ENCODE measurements around the gene GALNT2.

Gene GALNT2

DNA sequence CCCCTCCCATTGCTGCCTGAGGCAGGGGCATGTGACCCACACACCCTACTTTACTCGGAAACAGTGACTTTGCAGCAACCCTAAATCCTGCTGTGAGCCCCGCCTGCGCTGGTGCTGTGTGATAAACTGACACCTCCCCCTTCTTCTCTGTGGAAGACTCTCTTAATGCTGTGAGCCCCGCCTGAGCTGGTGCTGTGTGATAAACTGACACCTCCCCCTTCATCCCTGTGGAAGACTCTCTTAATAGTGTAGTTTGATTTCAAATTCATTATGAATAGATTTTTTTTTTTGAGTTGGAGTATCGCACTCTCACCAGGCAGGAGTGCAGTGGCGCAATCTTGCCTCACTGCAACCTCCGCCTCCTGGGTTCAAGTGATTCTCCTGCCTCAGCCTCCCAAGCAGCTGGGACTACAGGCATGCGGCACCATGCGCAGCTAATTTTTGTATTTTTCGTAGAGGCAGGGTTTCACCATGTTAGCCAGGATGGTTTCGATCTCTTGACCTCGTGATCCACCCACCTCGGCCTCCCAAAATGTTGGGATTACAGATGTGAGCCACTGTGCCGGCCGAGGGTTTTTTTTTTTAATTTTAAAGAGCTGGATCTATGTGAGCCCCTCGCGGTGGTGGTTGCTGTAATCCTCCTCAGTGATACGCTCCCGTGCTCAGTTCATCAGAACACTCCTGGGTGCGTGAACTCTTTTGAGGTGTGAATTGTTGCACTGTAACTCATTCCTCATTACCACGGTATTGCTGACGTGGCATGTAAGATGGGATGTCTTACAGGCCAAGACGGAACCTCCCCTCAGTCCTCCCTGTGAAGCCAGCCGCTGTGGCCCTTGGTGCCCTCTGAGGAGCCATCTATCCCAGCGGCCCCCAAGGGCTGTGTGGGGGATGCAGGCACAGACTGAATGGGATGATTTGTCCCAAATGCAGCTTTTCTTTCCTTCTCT lies 60.3 kb downstream of the GALNT2 start:
- peak in 1 of 2 donors; percentile 56 for DNase-seq (ENCODE audit: low read depth in 1 of 2, low spot score in 1 of 2)

- no peak for DNase-seq (ENCODE audit: low read depth in 1 of 2, low spot score in 1 of 2)
These were observed 61.7 kb downstream of the GALNT2 start for GRCh38 chr1:230128569-230129285.

DNA sequence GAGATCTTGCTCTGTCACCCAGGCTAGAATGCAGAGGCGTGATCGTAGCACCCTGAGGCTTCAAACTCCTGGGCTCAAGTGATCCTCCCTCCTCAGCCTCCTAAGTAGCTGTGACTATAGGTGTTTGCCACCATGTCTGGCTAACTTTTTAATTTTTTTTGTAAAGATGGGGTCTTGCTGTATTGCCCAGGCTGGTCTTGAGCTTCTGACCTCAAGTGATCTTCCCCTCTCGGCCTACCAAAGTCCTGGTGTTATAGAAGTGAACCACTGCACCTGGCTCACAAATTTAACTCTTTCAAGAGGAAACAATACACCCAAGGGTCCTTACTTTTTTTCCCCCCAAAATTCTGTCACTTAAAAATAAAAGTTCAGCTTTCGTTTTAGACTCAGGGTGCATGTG lies 62.3 kb downstream of the GALNT2 start:
- DNase-seq (ENCODE audit: low read depth in 1 of 2, low spot score in 1 of 2), result no peak

- no peak for DNase-seq (ENCODE audit: low read depth in 1 of 2, low spot score in 1 of 2)
These were observed 63.3 kb downstream of the GALNT2 start for GRCh38 chr1:230130172-230130944.

- DNase-seq (ENCODE audit: low read depth in 1 of 2, low spot score in 1 of 2), result no peak
These were observed 64.4 kb downstream of the GALNT2 start for GRCh38 chr1:230131457-230131856.

- no peak for DNase-seq (ENCODE audit: low read depth in 1 of 2, low spot score in 1 of 2)
These were observed 65.7 kb downstream of the GALNT2 start for GRCh38 chr1:230132758-230133157.

DNA sequence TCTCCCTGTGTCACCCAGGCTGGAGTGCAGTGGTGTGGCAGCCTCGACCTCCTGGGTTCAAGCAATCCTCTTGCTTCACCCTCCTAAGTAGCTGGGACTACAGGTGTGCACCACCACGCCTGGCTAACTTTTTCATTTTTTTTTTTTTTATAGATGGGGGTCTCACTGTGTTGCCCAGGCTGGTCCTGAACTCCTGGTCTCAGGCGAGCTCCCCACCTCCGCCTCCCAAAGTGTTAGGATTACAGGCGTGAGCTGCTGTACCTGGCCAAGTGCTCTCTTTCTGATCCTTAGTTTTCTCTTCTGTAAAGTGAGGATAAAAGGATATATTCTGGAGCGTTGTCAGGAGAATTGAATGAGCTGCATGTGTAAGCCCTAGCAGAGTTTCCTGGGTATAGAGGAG lies 68.7 kb downstream of the GALNT2 start:
- no peak for DNase-seq (ENCODE audit: low read depth in 1 of 2, low spot score in 1 of 2)

- DNase-seq (ENCODE audit: low read depth in 1 of 2, low spot score in 1 of 2), result no peak
These were observed 69.7 kb downstream of the GALNT2 start for GRCh38 chr1:230136453-230137336.

DNA sequence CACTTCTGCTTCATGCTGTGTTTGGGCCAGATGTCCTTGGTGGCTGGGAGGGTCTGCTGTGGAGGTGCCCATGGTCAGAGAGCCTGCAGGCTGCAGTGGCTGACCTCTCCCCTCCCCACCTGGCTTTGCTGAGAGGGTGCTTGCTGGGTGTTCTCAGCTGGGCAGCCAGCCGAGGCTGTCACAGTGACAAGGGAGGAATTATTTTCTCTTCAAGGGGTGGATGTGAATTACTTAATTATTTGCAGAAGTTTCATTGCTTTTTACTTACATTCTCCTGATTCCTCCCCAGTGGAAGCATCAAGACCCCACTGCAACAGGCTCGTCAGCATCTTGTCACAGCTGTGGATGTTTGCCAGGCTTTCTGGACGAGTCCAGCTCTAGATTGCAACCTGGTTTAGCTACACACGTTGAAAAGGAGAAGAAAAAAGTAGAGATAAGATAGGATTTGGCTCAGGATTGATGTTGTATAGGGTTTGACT lies 70.3 kb downstream of the GALNT2 start:
- DNase-seq (ENCODE audit: low read depth in 1 of 2, low spot score in 1 of 2), result no peak

DNA sequence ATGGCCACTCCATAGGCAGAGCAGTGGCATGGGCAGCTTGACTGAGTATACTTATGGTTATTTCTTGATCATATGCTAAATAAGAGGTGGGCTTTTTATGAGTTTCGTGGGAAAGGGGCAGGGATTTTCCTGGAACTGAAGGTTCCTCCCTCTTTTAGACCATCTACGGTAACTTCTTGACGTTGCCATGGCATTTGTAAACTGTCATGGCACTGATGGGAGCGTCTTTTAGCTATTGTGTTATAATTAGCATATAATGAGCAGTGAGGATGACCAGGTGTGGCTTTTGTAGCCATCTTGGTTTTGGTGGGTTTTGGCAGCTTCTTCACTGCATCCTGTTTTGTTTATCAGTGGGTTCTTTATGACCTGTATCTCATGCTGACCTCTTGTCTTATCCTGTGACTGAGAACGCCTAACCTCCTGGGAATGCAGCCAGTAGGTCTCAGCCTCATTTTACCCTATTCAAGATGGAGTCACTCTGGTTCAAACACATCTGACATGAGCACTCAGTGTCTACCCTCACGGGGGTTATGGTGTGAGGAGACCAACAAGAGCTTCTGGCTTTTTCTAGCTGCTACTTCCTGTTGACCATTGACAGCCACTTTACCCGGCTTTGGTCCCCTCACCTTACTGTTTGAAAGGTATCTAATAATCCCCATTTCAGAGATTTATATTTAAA lies 71.7 kb downstream of the GALNT2 start:
- no peak for DNase-seq (ENCODE audit: low read depth in 1 of 2, low spot score in 1 of 2)

DNA sequence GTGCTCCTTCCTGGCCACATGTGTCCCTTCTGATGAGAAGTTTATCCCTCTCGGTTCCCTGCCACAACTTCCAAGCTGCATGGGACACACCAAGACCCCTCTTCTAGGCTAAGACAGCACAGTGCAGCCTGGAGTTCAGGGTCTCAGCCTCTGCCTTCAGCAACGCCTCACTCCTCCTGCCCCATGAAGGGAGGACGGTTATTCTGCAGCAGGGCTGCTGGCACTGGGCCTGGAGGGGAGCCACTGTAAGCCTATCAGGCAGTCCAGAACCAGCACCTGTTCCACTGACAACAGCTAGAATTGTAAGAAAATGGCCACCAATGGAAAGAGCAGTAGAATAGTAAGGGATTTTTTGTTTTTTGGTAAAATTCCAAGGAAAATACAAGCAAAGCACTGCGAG lies 72.3 kb downstream of the GALNT2 start:
- DNase-seq (ENCODE audit: low read depth in 1 of 2, low spot score in 1 of 2), result no peak

DNA sequence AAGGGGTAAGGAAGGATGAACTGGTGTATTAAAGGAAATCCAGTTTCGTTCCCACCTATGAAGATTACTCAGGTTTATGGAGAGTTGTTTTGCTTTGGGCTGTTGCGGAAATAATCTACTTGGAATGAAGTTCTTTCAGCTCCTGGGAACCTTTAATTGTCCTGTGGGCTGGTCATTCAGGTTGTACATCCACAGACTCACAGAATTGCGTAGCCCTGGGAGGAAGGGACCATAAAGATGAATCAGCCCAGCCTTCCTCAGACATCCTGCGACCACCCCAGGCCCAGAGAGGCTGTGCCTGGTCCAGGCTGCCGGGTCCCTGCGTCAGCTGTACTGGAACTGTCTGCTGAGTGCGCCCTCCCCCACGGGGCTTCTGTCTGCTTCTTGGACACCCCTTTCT lies 72.7 kb downstream of the GALNT2 start:
- no peak for DNase-seq (ENCODE audit: low read depth in 1 of 2, low spot score in 1 of 2)

GRCh38 chr1:230140221-230141020 lies 73.4 kb downstream of the GALNT2 start:
- DNase-seq (ENCODE audit: low read depth in 1 of 2, low spot score in 1 of 2), result no peak

- DNase-seq (ENCODE audit: low read depth in 1 of 2, low spot score in 1 of 2), result no peak
These were observed 74.1 kb downstream of the GALNT2 start for GRCh38 chr1:230141021-230141648.

- DNase-seq (ENCODE audit: low read depth in 1 of 2, low spot score in 1 of 2), result no peak
These were observed 75.0 kb downstream of the GALNT2 start for GRCh38 chr1:230141797-230142607.

- DNase-seq (ENCODE audit: low read depth in 1 of 2, low spot score in 1 of 2), result no peak
These were observed 75.7 kb downstream of the GALNT2 start for GRCh38 chr1:230142608-230143210.

DNA sequence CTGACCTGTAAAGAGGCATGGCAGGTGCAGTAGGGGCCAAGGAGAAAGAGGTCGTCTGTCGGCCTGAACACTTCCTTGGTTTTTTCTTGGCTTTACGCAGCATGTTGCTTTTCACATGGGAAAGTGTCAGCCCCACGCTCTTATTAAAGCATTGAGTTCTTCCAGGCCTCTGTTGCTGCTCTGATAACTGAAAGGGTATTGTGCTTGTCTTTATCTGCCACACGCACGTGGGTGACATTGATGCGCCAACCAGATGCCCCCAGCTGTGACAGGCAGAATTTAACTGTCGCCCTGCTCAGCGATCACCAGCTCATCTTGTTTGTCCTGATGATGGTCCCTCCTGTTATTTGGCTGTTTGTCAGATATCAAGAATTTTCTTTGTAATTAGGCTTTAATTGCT lies 76.5 kb downstream of the GALNT2 start:
- no peak for DNase-seq (ENCODE audit: low read depth in 1 of 2, low spot score in 1 of 2)

Measured in activated CD4-positive, alpha-beta T cell treated with anti-CD3 and anti-CD28 coated beads, Interleukin-2, amount 50 U/mL, for 24 hours (primary cell).